Stimulated activated CD4-positive, alpha-beta T cell treated with anti-CD3 and anti-CD28 coated beads, Interleukin-12 subunit alpha, Interleukin-12 subunit beta, amount 100 ng/mL, for 24 hours (primary cell): ENCODE results near the gene TERB2.
A peak's percentile ranks its signal among the peaks of the same experiment; 100 is the strongest.
"Not testable (repeated sequence)": the region's sequence is repeated elsewhere in the genome, so short reads cannot be mapped to it uniquely, and the experiment has no call there.

Experiments
- DNase-seq, 2 experiments: peaks; one replicate each; pipeline ENCODE4 v3.0.0-alpha.2; 2020; ENCODE audit warnings: low read depth in 2 of 2

Gene TERB2

DNA sequence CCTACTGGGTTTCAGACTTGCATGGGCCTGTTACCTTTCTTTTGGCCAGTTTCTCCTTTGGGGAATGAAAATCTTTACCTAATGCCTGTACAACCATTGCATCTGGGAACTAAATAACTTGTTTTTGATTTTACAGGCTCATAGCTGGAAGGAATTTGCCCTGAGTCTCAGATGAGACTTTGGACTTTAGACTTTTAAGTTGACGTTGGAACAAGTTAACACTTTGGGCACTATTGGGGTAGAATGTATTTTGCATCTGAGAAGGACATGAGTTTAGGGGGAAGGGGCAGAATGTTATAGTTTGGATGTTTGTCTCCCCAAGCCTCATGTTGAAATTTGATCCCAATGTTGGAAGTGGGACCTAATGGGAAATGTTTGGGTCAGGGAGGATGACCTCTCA lies 44.7 kb downstream of the TERB2 start:
- DNase-seq: not testable (repeated sequence)

DNA sequence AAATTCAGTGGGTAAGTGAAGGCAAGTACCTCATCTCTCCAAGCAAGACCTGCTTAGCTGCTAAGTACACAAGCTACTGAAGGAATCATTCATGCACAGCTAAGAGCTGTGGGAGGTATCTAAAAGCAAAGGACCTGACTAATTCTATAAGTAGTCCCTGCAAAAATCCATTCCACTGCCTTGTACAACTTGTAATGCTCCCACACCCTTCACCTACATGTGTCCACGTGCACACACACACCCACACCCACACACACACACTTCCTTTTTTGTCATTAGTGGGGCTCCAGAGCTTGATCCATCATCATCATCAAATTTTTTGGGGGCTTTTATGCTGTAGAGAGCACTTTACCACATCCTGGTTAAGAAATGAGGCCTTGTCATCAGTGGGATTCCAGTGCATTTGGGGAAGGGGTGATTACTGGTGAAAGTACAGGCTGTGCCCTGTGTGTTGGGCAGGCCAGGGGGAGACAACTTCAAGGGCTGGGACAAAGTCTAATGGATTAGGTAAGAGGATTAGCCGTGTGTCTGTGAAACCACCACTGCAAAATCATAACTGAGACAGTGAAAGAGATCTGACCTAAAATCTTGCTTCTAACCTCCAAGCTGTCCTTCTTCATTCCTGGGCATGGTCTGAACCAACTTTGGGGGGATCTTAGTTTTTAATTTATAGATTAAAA lies 47.4 kb downstream of the TERB2 start:
- not testable (repeated sequence) for DNase-seq

DNA sequence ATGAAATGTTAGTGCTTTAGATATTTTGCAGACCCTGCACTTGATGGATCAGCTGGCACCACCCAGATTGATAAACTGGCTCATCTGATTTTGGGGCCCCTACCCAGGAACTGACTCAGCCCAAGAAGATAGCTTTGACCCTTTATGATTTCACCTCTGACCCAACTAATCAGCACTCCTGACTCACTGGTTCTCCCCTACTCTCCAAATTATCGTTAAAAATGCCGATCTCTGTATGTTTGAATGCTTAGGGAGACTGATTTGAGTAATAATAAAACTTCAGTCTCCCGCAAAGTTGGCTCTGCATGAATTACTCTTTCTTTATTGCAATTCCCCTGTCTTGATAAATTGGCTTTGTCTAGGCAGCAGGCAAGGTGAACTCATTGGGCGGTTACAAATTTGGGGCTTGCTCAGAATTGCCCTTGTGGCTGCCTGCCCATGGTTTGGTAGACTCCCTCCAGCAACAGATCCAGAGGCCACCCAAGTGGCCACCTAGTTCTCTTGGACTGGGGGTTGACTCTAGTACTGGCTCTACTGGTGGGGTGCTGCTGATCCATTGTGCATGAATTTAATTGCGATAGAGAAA lies 48.2 kb downstream of the TERB2 start:
- not testable (repeated sequence) for DNase-seq

DNA sequence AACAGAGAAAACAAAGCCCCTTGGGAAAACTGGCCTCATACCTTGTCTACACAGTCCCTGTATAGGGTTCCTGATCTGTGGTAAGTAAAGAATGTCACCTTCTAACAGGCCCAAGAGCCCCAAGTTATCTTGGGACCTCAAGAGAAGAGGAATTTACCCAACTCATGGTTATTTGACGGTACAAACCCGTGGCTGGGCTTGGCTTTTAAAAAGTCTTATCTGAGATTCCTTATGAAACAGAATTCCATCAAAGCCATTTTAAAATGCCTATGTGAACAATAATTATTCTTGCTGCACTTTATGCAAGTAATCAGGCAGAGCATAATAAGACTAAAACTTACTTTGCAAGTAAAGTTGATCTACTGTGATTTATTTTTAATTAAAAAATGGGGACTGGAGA lies 52.6 kb downstream of the TERB2 start:
- DNase-seq: no peak

DNA sequence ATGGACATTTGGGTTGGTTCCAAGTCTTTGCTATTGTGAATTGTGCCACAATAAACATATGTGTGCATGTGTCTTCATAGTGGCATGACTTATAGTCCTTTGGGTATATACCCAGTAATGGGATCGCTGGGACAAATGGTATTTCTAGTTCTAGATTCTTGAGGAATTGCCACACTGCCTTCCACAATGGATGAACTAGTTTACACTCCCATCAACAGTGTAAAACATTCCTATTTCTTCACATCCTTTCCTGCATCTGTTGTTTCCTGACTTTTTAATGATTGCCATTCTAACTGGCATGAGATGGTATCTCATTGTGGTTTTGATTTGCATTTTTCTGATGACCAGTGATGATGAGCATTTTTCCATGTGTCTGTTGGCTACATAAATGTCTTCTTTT lies 58.6 kb downstream of the TERB2 start:
- not testable (repeated sequence) for DNase-seq

DNA sequence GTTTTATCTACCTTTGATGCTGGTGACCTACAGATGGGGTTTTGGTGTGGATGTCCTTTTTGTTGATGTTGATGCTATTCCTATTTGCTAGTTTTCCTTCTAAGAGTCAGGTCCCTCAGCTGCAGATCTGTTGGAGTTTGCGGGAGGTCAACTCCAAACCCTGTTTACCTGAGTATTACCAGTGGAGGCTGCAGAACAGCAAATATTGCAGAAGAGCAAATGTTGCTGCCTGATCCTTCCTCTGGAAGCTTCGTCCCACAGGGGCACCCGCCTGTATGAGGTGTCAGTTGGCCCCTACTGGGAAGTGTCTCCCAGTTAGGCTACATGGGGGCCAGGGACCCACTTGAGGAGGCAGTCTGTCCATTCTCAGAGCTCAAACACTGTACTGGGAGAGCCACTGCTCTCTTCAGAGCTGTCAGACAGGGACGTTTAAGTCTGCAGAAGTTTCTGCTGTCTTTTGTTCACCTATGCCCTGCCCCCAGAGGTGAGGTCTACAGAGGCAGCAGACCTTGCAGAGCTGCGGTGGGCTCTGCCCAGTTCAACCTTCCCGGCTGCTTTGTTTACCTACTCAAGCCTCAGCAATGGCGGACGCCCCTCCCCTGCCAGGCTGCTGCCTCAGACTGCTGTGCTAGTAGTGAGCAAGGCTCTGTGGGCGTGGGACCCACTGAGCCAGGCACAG lies 63.9 kb downstream of the TERB2 start:
- DNase-seq: not testable (repeated sequence)

DNA sequence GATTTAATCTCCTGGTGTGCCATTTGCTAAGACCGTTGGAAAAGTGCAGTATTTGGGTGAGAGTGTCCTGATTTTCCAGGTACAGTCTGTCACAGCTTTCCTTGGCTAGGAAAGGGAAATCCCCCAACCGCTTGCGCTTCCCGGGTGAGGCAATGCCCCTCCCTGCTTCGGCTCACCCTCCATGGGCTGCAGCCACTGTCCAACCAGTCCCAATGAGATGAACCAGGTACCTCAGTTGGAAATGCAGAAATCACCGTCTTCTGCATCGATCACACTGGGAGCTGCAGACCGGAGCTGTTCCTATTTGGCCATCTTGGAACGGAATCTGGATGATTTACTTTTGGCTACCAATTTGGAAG lies 64.4 kb downstream of the TERB2 start:
- DNase-seq: not testable (repeated sequence)

DNA sequence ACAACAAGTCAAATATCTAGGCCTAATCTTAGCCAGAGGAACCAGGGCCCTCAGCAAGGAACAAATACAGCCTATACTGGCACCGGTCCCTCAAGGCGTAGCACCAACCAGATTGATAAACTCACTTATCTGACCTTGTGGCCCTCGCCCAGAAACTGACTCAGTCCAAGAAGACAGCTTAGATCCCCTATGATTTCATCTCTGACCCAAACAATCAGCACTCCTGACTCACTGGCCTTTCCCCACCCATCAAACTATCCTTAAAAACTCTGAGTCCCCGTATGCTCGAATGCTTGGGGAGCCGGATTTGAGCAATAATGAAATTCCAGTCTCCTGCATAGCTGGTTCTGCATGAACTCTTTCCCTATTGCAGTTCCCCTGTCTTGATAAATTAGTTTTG lies 64.9 kb downstream of the TERB2 start:
- no peak for DNase-seq

DNA sequence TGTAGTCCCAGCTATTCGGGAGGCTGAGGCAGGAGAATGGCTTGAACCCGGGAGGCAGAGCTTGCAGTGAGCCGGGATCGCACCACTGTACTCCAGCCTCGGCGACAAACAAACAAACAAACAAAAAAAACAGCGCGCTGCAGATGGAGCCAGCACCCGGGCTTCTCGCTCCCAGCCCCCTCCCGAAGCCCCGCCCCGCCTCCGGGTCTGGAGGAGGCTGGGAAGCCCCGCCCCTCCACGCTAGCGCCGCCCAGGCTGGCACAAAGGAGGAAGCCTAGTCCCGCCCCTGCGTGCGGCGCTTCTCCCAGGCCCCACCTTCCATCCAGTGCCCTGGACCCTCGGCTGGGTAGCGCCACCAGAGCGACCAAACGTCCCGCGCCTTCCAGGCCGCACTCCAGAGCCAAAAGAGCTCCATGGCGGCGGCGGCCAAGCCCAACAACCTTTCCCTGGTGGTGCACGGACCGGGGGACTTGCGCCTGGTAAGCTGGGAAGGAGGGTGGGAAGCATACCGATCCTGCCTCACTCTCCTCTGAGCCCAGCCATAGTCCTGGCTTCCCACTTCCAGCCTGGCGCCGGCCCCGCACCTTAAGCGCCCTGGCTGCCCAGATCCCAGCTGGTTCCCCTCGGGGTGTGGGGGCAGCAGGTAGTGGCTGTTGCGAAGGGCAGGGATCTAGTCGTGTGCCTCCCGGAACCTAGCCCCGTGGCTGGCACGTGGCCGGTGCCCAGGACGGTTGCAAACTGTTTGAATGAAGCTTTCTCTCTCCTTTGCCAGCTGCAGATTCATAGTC lies 66.6 kb downstream of the TERB2 start, which contains the start of gene SORD:
SORD (plus strand) TSS at position 325 of the 788 bp plus-strand sequence; CDS start at position 414, 89 bp downstream.
- peak; percentile 83 to 95 for DNase-seq

DNA sequence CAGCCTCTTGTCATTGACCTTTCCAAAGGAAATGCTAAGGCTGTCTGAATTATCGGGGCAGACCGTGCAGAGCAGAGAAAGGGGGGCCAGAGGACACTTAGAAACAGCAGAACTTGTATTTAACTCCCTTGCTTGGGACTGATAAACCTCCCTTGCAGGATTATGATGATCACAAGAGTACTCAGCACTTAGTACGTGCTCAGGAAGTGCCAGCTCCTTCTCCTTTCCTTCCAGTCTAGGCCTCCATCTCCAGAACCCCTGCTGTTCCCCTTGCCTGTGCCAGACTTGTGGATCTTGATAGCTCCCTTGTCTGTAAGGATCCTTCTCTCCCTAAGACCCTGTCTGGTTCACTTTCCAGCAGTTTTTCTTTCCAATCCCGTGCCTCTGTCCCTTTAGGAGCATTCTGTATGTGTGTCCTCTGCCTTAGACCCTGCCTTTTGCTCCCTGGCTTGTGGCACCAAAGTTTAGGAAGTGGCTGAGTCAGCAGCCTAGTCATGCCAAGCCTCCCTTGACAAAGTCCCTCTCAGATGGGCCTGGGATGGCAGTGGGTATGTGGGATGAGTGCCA lies 67.3 kb downstream of the TERB2 start:
- DNase-seq: no peak

DNA sequence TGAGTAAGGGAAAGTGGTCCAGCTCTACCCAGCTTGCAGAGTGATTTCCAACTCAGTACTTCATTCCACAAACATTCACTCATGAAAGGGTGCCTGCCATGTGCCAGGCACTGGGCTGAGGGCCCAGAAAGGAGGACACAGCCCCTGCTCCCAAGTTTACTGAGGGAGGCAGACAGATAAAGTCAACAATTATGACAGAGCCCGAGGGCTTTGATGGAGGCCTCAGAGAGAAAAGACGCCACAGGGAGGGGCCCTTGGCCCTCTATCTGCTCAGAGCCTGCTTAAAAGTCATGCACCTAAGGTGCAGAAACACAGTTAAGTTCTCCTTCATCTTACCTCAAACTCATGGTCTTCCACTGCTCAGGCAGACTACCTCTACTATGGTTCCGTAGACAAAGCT lies 68.2 kb downstream of the TERB2 start:
- not testable (repeated sequence) for DNase-seq

DNA sequence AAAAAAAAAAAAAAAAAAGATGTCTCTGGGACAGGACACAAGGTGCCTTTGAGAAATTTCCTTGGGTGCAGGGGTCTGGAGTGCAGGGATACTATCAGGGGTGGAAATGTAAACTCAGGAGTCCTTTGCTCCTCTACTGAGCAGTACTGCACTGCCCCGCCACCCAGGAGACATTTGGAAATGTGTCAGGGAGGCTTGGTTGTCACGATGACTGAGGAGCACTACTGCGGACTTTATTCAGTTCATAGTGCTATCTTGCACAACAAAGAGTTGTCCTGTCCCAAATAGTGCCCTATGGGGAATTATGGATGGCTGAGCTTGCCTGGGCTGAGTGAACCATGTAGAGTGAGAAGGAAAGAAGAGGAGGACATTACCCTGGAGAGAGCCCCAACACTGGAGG lies 69.1 kb downstream of the TERB2 start:
- not testable (repeated sequence) for DNase-seq

DNA sequence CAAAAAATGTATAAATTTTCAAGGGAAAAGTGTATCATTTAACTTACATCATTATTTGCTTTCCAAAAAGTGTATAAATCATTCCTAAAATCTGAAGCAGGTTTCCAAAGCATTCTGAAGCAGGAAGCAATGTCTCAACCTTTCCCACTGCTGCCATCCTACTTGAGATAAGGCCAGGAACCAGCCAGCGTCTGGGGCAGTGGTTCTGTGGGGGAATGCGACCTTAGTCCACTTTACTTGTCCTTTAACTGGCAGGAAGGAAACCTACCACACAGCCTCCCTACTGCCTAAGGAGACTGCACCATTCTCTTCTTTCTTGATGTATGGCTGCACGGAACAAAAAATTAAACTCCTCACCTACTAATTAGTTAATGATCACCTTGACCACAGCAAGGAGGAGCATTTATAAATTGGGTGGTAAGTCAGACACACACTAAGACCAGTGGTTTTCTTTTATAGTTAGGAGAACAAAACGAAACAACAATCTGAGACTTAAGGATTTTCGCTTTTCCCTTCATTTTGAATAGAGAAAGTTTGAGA lies 70.2 kb downstream of the TERB2 start:
- DNase-seq: no peak

DNA sequence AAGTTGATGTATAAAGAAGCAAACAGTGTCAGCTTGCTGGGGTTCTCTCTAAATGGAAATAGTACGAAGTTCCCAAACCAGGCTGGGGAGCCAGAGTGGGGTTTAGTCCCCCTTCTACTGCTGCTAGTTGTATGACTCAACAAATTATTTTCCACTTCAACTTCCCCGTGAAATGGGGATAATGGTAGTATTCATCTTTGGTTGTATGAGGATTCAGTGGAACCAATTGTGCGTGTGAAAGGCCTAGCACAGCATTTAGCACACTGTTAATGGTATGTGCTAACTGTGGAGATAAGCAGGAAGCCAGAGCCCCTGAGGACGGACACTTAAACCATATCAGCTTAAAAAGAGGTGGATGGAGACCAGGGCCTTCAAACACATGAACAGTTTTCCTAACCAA lies 70.7 kb downstream of the TERB2 start:
- DNase-seq: no peak
